Chondrocyte (in vitro differentiated cells): Measurements from ENCODE around the gene ADAP2. TPM values are rescaled to one million over a fixed set of nuclear protein-coding genes. Genes with fewer than 3 reads are reported as not detected.
A peak's percentile ranks its signal among the peaks of the same experiment; 100 is the strongest.
"Not testable (repeated sequence)": the region's sequence is repeated elsewhere in the genome, so short reads cannot be mapped to it uniquely, and the experiment has no call there.

Source experiments
- DNase-seq: peaks from one replicate; pipeline ENCODE4 v3.0.0; 2021; ENCODE audit warnings: mixed read lengths, low spot score
- H3K27ac Mint-ChIP-seq: one replicate; pipeline ENCODE4 v1.8.0; 2021; ENCODE audit warnings: mild to moderate bottlenecking, moderate library complexity, mixed read lengths; ENCODE audit not compliant: unreplicated experiment
- H3K27me3 Mint-ChIP-seq: 2 replicates; pipeline ENCODE4 v1.8.0; 2021; ENCODE audit warnings: low read depth, mixed read lengths
- H3K36me3 Mint-ChIP-seq: 2 replicates; pipeline ENCODE4 v1.8.0; 2021; ENCODE audit warnings: low read depth, mixed read lengths
- H3K4me1 Mint-ChIP-seq: 2 replicates; pipeline ENCODE4 v1.8.0; 2021; ENCODE audit warnings: low read depth, mild to moderate bottlenecking, mixed read lengths
- H3K4me3 Mint-ChIP-seq: one replicate; pipeline ENCODE4 v1.8.0; 2021; ENCODE audit warnings: mild to moderate bottlenecking, moderate library complexity, mixed read lengths; ENCODE audit not compliant: unreplicated experiment
- H3K9me3 Mint-ChIP-seq: 2 replicates; pipeline ENCODE4 v1.8.0; 2021; ENCODE audit warnings: low read depth, mixed read lengths
- CTCF ChIP-seq: fragments of 200-600 bp; sonication (generic); IDR thresholded peaks from 2 replicates; pipeline ENCODE4 v1.5.0; 2021; ENCODE audit warnings: antibody characterized with exemption, mild to moderate bottlenecking, moderate library complexity
- total RNA-seq: library from RNA; stranded (reverse); gene quantifications from 3 replicates; pipeline ENCODE4 v1.2.1, GENCODE V29; 2021

The ADAP2 gene
- total RNA-seq, 1 donor from 2014 or later = 0.32 TPM

DNA sequence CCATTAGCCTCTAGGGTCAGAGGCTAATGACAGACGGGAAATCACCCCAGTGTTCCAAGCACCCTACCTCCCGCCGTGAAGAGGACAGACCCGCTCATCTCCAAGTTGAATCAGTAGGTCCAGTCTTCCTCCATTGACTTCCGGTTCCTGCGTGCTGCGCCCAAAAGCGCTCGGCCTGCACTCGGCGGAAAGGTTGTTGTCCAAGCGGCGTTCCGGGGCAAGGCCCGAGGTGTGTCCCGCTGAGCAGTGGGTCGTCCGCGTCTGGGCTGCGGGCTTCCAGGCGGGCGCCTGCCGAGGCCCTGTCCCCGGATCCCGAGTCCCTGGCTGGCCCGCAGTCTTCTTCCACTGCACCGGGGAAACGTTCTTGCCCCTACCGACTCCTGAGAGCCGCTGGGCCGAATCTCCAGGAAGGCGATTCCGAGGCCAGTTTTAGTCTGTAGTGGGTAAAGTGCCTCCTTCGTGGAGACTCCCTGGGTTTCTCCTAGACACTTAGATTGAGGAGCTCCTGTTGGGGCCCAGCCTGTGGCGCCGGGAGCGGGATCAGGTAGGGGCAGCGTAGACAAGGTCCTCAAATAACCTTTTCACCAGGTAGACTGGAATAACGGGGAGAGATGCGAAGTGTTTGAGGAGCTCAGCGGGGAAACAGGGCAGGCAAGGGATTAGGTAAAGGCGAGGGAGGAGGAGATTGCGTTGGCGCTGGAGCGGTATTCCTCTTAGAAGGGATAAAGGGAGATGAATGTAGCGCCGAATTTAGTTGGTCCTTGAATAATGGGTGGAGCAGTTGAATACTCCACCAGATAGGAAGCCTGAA is 15.4 kb upstream of the ADAP2 start, which contains the start of gene TEFM:
TEFM (minus strand) TSS at position 138 of the 811 bp plus-strand sequence; CDS start at position 98, 40 bp downstream.
- Mint-ChIP-seq H3K27me3 (no peaks in the 10 kb centered on the region), H3K36me3 (peaks cover 5% of the 10 kb centered on the region), H3K4me1 (peaks cover 23% of the 10 kb centered on the region), H3K27ac (peak within 1 kb of the TSS; percentile 97), H3K4me3 (peak within 1 kb of the TSS; percentile 99), H3K9me3 (no peaks in the 10 kb centered on the region)
- peak; percentile 17 for TF ChIP-seq CTCF
- peak; percentile 98 for DNase-seq

- H3K36me3 Mint-ChIP-seq = no peaks in the 10 kb centered on the region
- H3K27me3 Mint-ChIP-seq = no peaks in the 10 kb centered on the region
- H3K4me3 Mint-ChIP-seq = no peak overlapping the region
- H3K4me1 Mint-ChIP-seq = peaks cover 19% of the 10 kb centered on the region
- TF ChIP-seq CTCF = no peak
- no peak overlapping the region for H3K27ac Mint-ChIP-seq
- DNase-seq = no peak
- H3K9me3 Mint-ChIP-seq = no peaks in the 10 kb centered on the region
Observed at GRCh38 chr17:30908717-30909420, 12.9 kb upstream of the ADAP2 start.

- not testable (repeated sequence) for H3K27me3 Mint-ChIP-seq, H3K27ac Mint-ChIP-seq, H3K9me3 Mint-ChIP-seq, DNase-seq, H3K36me3 Mint-ChIP-seq, H3K4me3 Mint-ChIP-seq
- H3K4me1 Mint-ChIP-seq = peaks cover 15% of the 10 kb centered on the region
Observed at GRCh38 chr17:30910151-30910550, 11.6 kb upstream of the ADAP2 start.

DNA sequence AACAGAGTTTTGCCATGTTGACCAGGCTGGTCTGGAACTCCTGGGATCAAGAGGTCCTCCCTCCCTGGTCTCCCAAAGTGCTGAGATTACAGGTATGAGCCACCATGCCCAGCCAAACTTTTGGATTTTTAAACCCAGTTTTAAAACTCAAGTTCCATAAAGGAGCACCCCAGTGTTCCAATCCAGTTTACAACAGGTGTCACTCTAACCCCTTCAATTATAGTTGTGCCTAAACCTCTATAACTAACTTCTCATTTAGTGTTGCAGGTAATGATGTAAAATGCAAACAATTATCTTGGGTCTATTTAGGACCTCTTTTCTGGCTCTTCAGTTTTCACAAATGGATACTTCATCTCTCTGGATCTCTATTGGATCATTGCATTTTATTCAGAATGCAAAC is 7.8 kb upstream of the ADAP2 start:
- H3K9me3 Mint-ChIP-seq = no peaks in the 10 kb centered on the region
- no peak for DNase-seq
- peaks cover 6% of the 10 kb centered on the region for H3K27me3 Mint-ChIP-seq
- H3K4me1 Mint-ChIP-seq = no peaks in the 10 kb centered on the region
- H3K27ac Mint-ChIP-seq = no peak overlapping the region
- TF ChIP-seq CTCF = no peak
- H3K4me3 Mint-ChIP-seq = no peak overlapping the region
- no peaks in the 10 kb centered on the region for H3K36me3 Mint-ChIP-seq

- TF ChIP-seq CTCF = no peak
- Mint-ChIP-seq H3K27ac (no peak overlapping the region), H3K9me3 (no peaks in the 10 kb centered on the region), H3K4me3 (no peak overlapping the region), H3K4me1 (peaks cover 11% of the 10 kb centered on the region), H3K27me3 (peaks cover 11% of the 10 kb centered on the region), H3K36me3 (no peaks in the 10 kb centered on the region)
- no peak for DNase-seq
Observed at GRCh38 chr17:30915833-30916611, 5.7 kb upstream of the ADAP2 start.
